ENCODE data around the gene RCAN2. TPM values are rescaled to one million over a fixed set of nuclear protein-coding genes. Genes with fewer than 3 reads are reported as not detected.
"Not testable (repeated sequence)": the region's sequence is repeated elsewhere in the genome, so short reads cannot be mapped to it uniquely, and the experiment has no call there.

The RCAN2 gene
- polyA plus RNA-seq, 3 donors = 26.8 to 27.8 (median 27.5) TPM

- DNase-seq (ENCODE audit: low read depth in 3 of 3, low spot score in 2 of 3) = no peak
Observed at GRCh38 chr6:46393161-46393939, 97.9 kb downstream of the RCAN2 start.

- DNase-seq (ENCODE audit: low read depth in 3 of 3, low spot score in 2 of 3) = no peak
Observed at GRCh38 chr6:46392294-46392693, 99.0 kb downstream of the RCAN2 start.

GRCh38 chr6:46390153-46390876, 100.9 kb downstream of the RCAN2 start:
- DNase-seq (ENCODE audit: low read depth in 3 of 3, low spot score in 2 of 3) = no peak

- not testable (repeated sequence) for DNase-seq (ENCODE audit: low read depth in 3 of 3, low spot score in 2 of 3)
Observed at GRCh38 chr6:46387728-46388127, 103.5 kb downstream of the RCAN2 start.

GRCh38 chr6:46381579-46381978, 109.7 kb downstream of the RCAN2 start:
- DNase-seq (ENCODE audit: low read depth in 3 of 3, low spot score in 2 of 3) = no peak

- no peak for DNase-seq (ENCODE audit: low read depth in 3 of 3, low spot score in 2 of 3)
Observed at GRCh38 chr6:46381057-46381456, 110.2 kb downstream of the RCAN2 start.

- DNase-seq (ENCODE audit: low read depth in 3 of 3, low spot score in 2 of 3) = no peak
Observed at GRCh38 chr6:46380152-46380807, 111.0 kb downstream of the RCAN2 start.

- no peak for DNase-seq (ENCODE audit: low read depth in 3 of 3, low spot score in 2 of 3)
Observed at GRCh38 chr6:46378882-46379416, 112.3 kb downstream of the RCAN2 start.

GRCh38 chr6:46378161-46378881, 112.9 kb downstream of the RCAN2 start:
- DNase-seq (ENCODE audit: low read depth in 3 of 3, low spot score in 2 of 3) = no peak

GRCh38 chr6:46377209-46377608, 114.0 kb downstream of the RCAN2 start:
- no peak for DNase-seq (ENCODE audit: low read depth in 3 of 3, low spot score in 2 of 3)

- DNase-seq (ENCODE audit: low read depth in 3 of 3, low spot score in 2 of 3) = no peak
Observed at GRCh38 chr6:46376562-46377061, 114.6 kb downstream of the RCAN2 start.

- no peak for DNase-seq (ENCODE audit: low read depth in 3 of 3, low spot score in 2 of 3)
Observed at GRCh38 chr6:46370622-46371021, 120.6 kb downstream of the RCAN2 start.

GRCh38 chr6:46368169-46368536, 123.1 kb downstream of the RCAN2 start:
- no peak for DNase-seq (ENCODE audit: low read depth in 3 of 3, low spot score in 2 of 3)

GRCh38 chr6:46367354-46368168, 123.7 kb downstream of the RCAN2 start:
- DNase-seq (ENCODE audit: low read depth in 3 of 3, low spot score in 2 of 3) = peak; percentile 42 to 53 (median 49)

- no peak for DNase-seq (ENCODE audit: low read depth in 3 of 3, low spot score in 2 of 3)
Observed at GRCh38 chr6:46366190-46366900, 124.9 kb downstream of the RCAN2 start.

- DNase-seq (ENCODE audit: low read depth in 3 of 3, low spot score in 2 of 3) = no peak
Observed at GRCh38 chr6:46357591-46357990, 133.7 kb downstream of the RCAN2 start.

- DNase-seq (ENCODE audit: low read depth in 3 of 3, low spot score in 2 of 3) = no peak
Observed at GRCh38 chr6:46356543-46356942, 134.7 kb downstream of the RCAN2 start.

GRCh38 chr6:46353528-46353927, 137.7 kb downstream of the RCAN2 start:
- no peak for DNase-seq (ENCODE audit: low read depth in 3 of 3, low spot score in 2 of 3)

Data from right renal cortex interstitium (tissue), 3 donors.